Naive thymus-derived CD4-positive, alpha-beta T cell (primary cell): ENCODE data around the gene CPXM1. TPM values are rescaled to one million over a fixed set of nuclear protein-coding genes. Genes with fewer than 3 reads are reported as not detected.
"Not testable (repeated sequence)": the region's sequence is repeated elsewhere in the genome, so short reads cannot be mapped to it uniquely, and the experiment has no call there.

Experiments used
- ATAC-seq: fragments of 150-1000 bp; cut with Tn5 transposase; 2 replicates; pipeline ENCODE4 v1.10.0; 2021; ENCODE audit warnings: mild to moderate bottlenecking, moderate library complexity
- CTCF ChIA-PET: fragments of 350-600 bp; sonication (Branson Sonifier 250); formaldehyde crosslinking; loops from one replicate; lab custom pipeline; 2021; ENCODE audit warnings: antibody characterized with exemption; lab: Charles Lee
- POLR2A ChIA-PET: fragments of 350-600 bp; sonication (Branson Sonifier 250); formaldehyde crosslinking; loops from one replicate; lab custom pipeline; 2021; ENCODE audit warnings: antibody characterized with exemption, inconsistent platforms; lab: Charles Lee
- DNase-seq, 9 donors: peaks; one replicate each; pipeline versions ENCODE4 v3.0.0 to v3.0.0-alpha.2; 2020 to 2022; ENCODE audit warnings: mixed read lengths in 1 of 9
- H3K27ac ChIP-seq: one replicate; pipeline ENCODE4 v1.7.0; 2013; ENCODE audit warnings: mild to moderate bottlenecking, low read depth, low read length, moderate library complexity
- H3K27me3 ChIP-seq, 2 donors: one replicate each; pipeline ENCODE4 v1.7.0; 2013; ENCODE audit warnings: low read length in 2 of 2, mild to moderate bottlenecking in 2 of 2, moderate library complexity in 2 of 2; ENCODE audit not compliant: control insufficient read depth in 2 of 2, insufficient read depth in 2 of 2
- H3K36me3 ChIP-seq, 3 experiments: 1 replicate in 2 of 3; 2 replicates in 1 of 3; pipeline ENCODE4 v1.7.0; 2013; ENCODE audit warnings: low read length in 3 of 3, mild to moderate bottlenecking in 3 of 3, moderate library complexity in 1 of 3; ENCODE audit not compliant: insufficient read depth in 3 of 3, control insufficient read depth in 2 of 3
- H3K4me1 ChIP-seq, 2 donors: one replicate each; pipeline ENCODE4 v1.7.0; 2013; ENCODE audit warnings: low read length in 2 of 2, mild to moderate bottlenecking in 2 of 2, moderate library complexity in 1 of 2; ENCODE audit not compliant: control insufficient read depth in 2 of 2, insufficient read depth in 2 of 2
- H3K4me3 ChIP-seq: 2 replicates; pipeline ENCODE4 v1.7.0; 2013; ENCODE audit warnings: mild to moderate bottlenecking, low read length
- H3K9me3 ChIP-seq, 3 experiments: 1 replicate in 2 of 3; 2 replicates in 1 of 3; pipeline ENCODE4 v1.7.0; 2013; ENCODE audit warnings: low read length in 3 of 3; ENCODE audit not compliant: control insufficient read depth in 2 of 3
- H3K27ac Mint-ChIP-seq, 9 donors: one replicate each; pipeline ENCODE4 v1.8.0; 2020 to 2022; ENCODE audit warnings: mixed read lengths in 9 of 9, mild to moderate bottlenecking in 8 of 9, moderate library complexity in 5 of 9, inconsistent platforms in 2 of 9
- H3K27me3 Mint-ChIP-seq, 5 donors: one replicate each; pipeline ENCODE4 v1.8.0; 2021 to 2022; ENCODE audit warnings: mixed read lengths in 5 of 5, mild to moderate bottlenecking in 1 of 5
- H3K36me3 Mint-ChIP-seq, 5 donors: one replicate each; pipeline ENCODE4 v1.8.0; 2020 to 2022; ENCODE audit warnings: mixed read lengths in 5 of 5, mild to moderate bottlenecking in 3 of 5, inconsistent platforms in 1 of 5
- H3K4me1 Mint-ChIP-seq, 7 donors: one replicate each; pipeline ENCODE4 v1.8.0; 2020 to 2022; ENCODE audit warnings: mixed read lengths in 7 of 7, mild to moderate bottlenecking in 3 of 7, inconsistent platforms in 1 of 7
- H3K4me3 Mint-ChIP-seq, 10 donors: one replicate each; pipeline ENCODE4 v1.8.0; 2020 to 2022; ENCODE audit warnings: mild to moderate bottlenecking in 10 of 10, mixed read lengths in 10 of 10, moderate library complexity in 6 of 10, inconsistent platforms in 2 of 10
- H3K9me3 Mint-ChIP-seq, 11 donors: one replicate each; pipeline ENCODE4 v1.8.0; 2020 to 2022; ENCODE audit warnings: mixed read lengths in 11 of 11, mild to moderate bottlenecking in 4 of 11, inconsistent platforms in 1 of 11, moderate library complexity in 1 of 11
- intact Hi-C, 2 donors: fragments of 100-400 bp; cut with micrococcal nuclease; formaldehyde crosslinking; loops; one replicate each; pipeline ENCODE4 v1.15.1; 2023
- polyA plus RNA-seq, 2 donors: library from polyadenylated mRNA; unstranded; fragments of 300-500 nt; fragmentation: Illumina TruSeq; gene quantifications; one replicate each; pipeline ENCODE4 v1.2.3, GENCODE V29; 2021
- total RNA-seq, 6 experiments: library from RNA in 5 of 6; stranded (reverse) in 5 of 6; gene quantifications; 1 replicate in 5 of 6; 2 replicates in 1 of 6; pipeline ENCODE4 v1.2.3 and lab custom pipeline; 2021 to 2026

CPXM1 gene
- total and polyA plus RNA-seq, 7 experiments from 2014 or later = 0.12 to 1.8 (median 0.31) TPM; not detected in 1

- Histone ChIP-seq H3K4me3 (no peak overlapping the region), H3K27ac (no peak overlapping the region), H3K27me3 (no peaks in the 10 kb centered on the region), H3K9me3 (no peaks in the 10 kb centered on the region), H3K4me1 (peaks cover 9 to 12% of the 10 kb centered on the region in 2 donors), H3K36me3 (peaks cover 0 to 8% (median 0%) of the 10 kb centered on the region in 3 experiments)
- H3K9me3 Mint-ChIP-seq = peaks cover 0 to 4% (median 0%) of the 10 kb centered on the region in 11 donors
- H3K4me3 Mint-ChIP-seq = no peak overlapping the region
- H3K27ac Mint-ChIP-seq = no peak overlapping the region
- intact Hi-C loops = loop anchor here in 1 of 2 donors (5.0 kb wide), 1 partner anchor 84 kb away; no protein-coding TSS in a partner anchor
- no peak for ATAC-seq
- H3K4me1 Mint-ChIP-seq = peaks cover 7 to 22% (median 15%) of the 10 kb centered on the region in 7 donors
- peaks cover 0 to 19% (median 10%) of the 10 kb centered on the region in 5 donors for H3K36me3 Mint-ChIP-seq
- ChIA-PET POLR2A (interaction anchor here (0.7 kb wide), 1 partner anchor 38 kb away, joined by 3 read pairs; no protein-coding TSS in a partner anchor), CTCF (interaction anchor here (0.6 kb wide), 1 partner anchor 425 kb away, joined by 3 read pairs; no protein-coding TSS in a partner anchor)
- peaks cover 0 to 3% (median 0%) of the 10 kb centered on the region in 5 donors for H3K27me3 Mint-ChIP-seq
- DNase-seq = no peak
These were observed 35.6 kb upstream of the CPXM1 start for GRCh38 chr20:2836035-2836434.

- H3K36me3 ChIP-seq = peaks cover 0 to 8% (median 0%) of the 10 kb centered on the region in 3 experiments
- Mint-ChIP-seq H3K9me3 (peaks cover 0 to 4% (median 0%) of the 10 kb centered on the region in 11 donors), H3K36me3 (peaks cover 0 to 19% (median 10%) of the 10 kb centered on the region in 5 donors), H3K4me3 (no peak overlapping the region), H3K27ac (no peak overlapping the region), H3K4me1 (peaks cover 7 to 22% (median 15%) of the 10 kb centered on the region in 7 donors), H3K27me3 (peaks cover 0 to 3% (median 0%) of the 10 kb centered on the region in 5 donors)
- ChIA-PET POLR2A (interaction anchor here (0.7 kb wide), 1 partner anchor 39 kb away, joined by 3 read pairs; no protein-coding TSS in a partner anchor), CTCF (no interaction called here)
- DNase-seq (no peak), ATAC-seq (no peak)
- intact Hi-C loops = loop anchor here in 1 of 2 donors (5.0 kb wide), 1 partner anchor 83 kb away; no protein-coding TSS in a partner anchor
- H3K27me3 ChIP-seq = no peaks in the 10 kb centered on the region
- no peak overlapping the region for H3K4me3 ChIP-seq
- H3K4me1 ChIP-seq = peaks cover 9 to 12% of the 10 kb centered on the region in 2 donors
- H3K9me3 ChIP-seq = no peaks in the 10 kb centered on the region
- H3K27ac ChIP-seq = no peak overlapping the region
These were observed 34.9 kb upstream of the CPXM1 start for GRCh38 chr20:2835331-2835796.

DNA sequence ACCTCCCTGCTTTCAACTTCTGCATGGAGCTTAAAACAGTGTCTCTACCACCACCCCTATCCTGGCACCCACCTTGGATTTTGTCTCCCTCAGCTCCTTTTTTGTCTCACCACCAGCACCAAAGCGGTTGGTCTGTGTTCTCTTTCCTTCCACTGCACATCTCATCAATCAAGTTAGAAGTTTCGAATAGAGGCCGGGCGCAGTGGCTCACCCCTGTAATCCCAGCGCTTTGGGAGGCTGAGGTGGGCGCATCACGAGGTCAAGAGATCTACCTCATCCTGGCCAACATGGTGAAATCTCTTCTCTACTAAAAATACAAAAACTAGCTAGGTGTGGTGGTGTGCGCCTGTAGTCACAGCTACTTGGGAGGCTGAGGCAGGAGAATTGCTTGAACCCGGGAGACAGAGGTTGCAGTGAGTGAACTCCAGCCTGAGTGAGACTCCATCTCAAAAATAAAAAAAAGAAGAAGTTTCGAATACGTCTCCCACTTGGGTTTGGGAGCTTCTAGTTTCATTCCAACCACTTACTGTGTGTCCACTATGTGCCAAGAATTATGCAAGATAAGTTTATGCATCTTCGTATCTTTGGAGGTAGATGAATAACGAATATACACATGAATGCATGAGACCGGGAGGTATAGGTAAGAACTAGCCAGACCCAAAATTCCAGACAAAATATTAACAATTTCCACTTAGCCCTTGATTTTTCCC, 34.1 kb upstream of the CPXM1 start:
- H3K27me3 Mint-ChIP-seq = peaks cover 0 to 10% (median 0%) of the 10 kb centered on the region in 5 donors
- peaks cover 0 to 19% (median 10%) of the 10 kb centered on the region in 5 donors for H3K36me3 Mint-ChIP-seq
- peaks cover 7 to 20% (median 13%) of the 10 kb centered on the region in 7 donors for H3K4me1 Mint-ChIP-seq
- intact Hi-C loops = loop anchor here in 1 of 2 donors (5.0 kb wide), 1 partner anchor 82 kb away; no protein-coding TSS in a partner anchor
- no peak for DNase-seq
- ChIA-PET POLR2A (interaction anchor here (1.8 kb wide), 1 partner anchor 16 kb away, joined by 5 read pairs; no protein-coding TSS in a partner anchor), CTCF (interaction anchor here (1.1 kb wide), 1 partner anchor 21 kb away, joined by 3 read pairs; no protein-coding TSS in a partner anchor)
- H3K36me3 ChIP-seq = peaks cover 0 to 8% (median 0%) of the 10 kb centered on the region in 3 experiments
- no peaks in the 10 kb centered on the region for H3K27me3 ChIP-seq
- no peak overlapping the region for H3K4me3 ChIP-seq
- H3K27ac ChIP-seq = no peak overlapping the region
- no peak overlapping the region for H3K27ac Mint-ChIP-seq
- H3K4me3 Mint-ChIP-seq = no peak overlapping the region
- peaks cover 5 to 6% of the 10 kb centered on the region in 2 donors for H3K4me1 ChIP-seq
- H3K9me3 ChIP-seq = no peaks in the 10 kb centered on the region
- H3K9me3 Mint-ChIP-seq = peaks cover 0 to 4% (median 0%) of the 10 kb centered on the region in 11 donors
- no peak for ATAC-seq

DNA sequence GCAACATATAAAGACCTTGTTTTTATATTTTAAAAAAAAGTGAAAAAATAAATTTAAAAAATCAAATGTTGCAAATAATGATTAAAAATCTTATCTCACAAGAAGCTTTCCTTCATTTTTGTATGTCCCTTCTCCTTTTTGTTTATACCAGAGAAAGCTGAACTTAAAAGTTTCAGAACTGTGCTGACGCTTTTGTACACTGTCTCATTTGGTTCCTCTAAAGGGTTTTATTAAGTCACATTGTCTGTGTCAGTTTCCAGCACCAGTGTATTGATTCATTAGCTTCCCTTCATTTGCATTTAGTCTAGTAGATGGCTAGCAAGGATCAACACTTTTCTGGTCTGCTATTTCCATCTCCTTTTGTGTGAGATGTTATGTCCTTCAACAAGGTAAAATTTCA, 33.3 kb upstream of the CPXM1 start:
- Mint-ChIP-seq H3K27ac (no peak overlapping the region), H3K4me1 (peaks cover 2 to 14% (median 7%) of the 10 kb centered on the region in 7 donors), H3K36me3 (peaks cover 0 to 19% (median 7%) of the 10 kb centered on the region in 5 donors), H3K4me3 (no peak overlapping the region), H3K27me3 (peaks cover 0 to 15% (median 0%) of the 10 kb centered on the region in 5 donors), H3K9me3 (no peaks in the 10 kb centered on the region)
- POLR2A ChIA-PET = interaction anchor here (1.8 kb wide), 1 partner anchor 15 kb away, joined by 5 read pairs; no protein-coding TSS in a partner anchor
- no peaks in the 10 kb centered on the region for H3K27me3 ChIP-seq
- no peak overlapping the region for H3K27ac ChIP-seq
- CTCF ChIA-PET = interaction anchor here (1.1 kb wide), 1 partner anchor 21 kb away, joined by 3 read pairs; no protein-coding TSS in a partner anchor
- no peak overlapping the region for H3K4me3 ChIP-seq
- H3K4me1 ChIP-seq = no peaks in the 10 kb centered on the region
- intact Hi-C loops = no loop called here
- H3K36me3 ChIP-seq = peaks cover 0 to 8% (median 0%) of the 10 kb centered on the region in 3 experiments
- DNase-seq (no peak), ATAC-seq (no peak)
- no peaks in the 10 kb centered on the region for H3K9me3 ChIP-seq

GRCh38 chr20:2831206-2831605, 30.8 kb upstream of the CPXM1 start:
- Mint-ChIP-seq H3K4me1 (peaks cover 2 to 12% (median 11%) of the 10 kb centered on the region in 7 donors), H3K27me3 (peaks cover 0 to 41% (median 10%) of the 10 kb centered on the region in 5 donors), H3K36me3 (peaks cover 0 to 13% (median 0%) of the 10 kb centered on the region in 5 donors)
- intact Hi-C loops, DNase-seq, H3K4me3 ChIP-seq, H3K36me3 ChIP-seq, ATAC-seq, H3K4me1 ChIP-seq, H3K27ac Mint-ChIP-seq, H3K27ac ChIP-seq, H3K9me3 Mint-ChIP-seq, H3K27me3 ChIP-seq, H3K4me3 Mint-ChIP-seq, CTCF ChIA-PET, H3K9me3 ChIP-seq: not testable (repeated sequence)
- POLR2A ChIA-PET = interaction anchor here (1.7 kb wide), 1 partner anchor 8 kb away, joined by 10 read pairs; the partner anchor contains the start of genes PCED1A and VPS16

- Histone ChIP-seq H3K36me3 (no peaks in the 10 kb centered on the region), H3K4me1 (peaks cover 9 to 14% of the 10 kb centered on the region in 2 donors), H3K9me3 (no peaks in the 10 kb centered on the region), H3K27me3 (no peaks in the 10 kb centered on the region), H3K27ac (no peak overlapping the region), H3K4me3 (no peak overlapping the region)
- H3K27me3 Mint-ChIP-seq = peaks cover 0 to 47% (median 17%) of the 10 kb centered on the region in 5 donors
- no peak overlapping the region for H3K4me3 Mint-ChIP-seq
- POLR2A ChIA-PET = no interaction called here
- H3K9me3 Mint-ChIP-seq = peaks cover 0 to 3% (median 0%) of the 10 kb centered on the region in 11 donors
- intact Hi-C loops = loop anchor here in 1 of 2 donors (10.0 kb wide), 1 partner anchor 45 kb away; the partner anchor contains the start of gene PTPRA
- H3K4me1 Mint-ChIP-seq = peaks cover 7 to 19% (median 18%) of the 10 kb centered on the region in 7 donors
- ATAC-seq (no peak), DNase-seq (no peak)
- H3K27ac Mint-ChIP-seq = no peak overlapping the region
- H3K36me3 Mint-ChIP-seq = peaks cover 0 to 4% (median 0%) of the 10 kb centered on the region in 5 donors
- CTCF ChIA-PET = no interaction called here
These were observed 28.9 kb upstream of the CPXM1 start for GRCh38 chr20:2829376-2829775.
